ENCODE results near the gene GPR84.

Gene GPR84

DNA sequence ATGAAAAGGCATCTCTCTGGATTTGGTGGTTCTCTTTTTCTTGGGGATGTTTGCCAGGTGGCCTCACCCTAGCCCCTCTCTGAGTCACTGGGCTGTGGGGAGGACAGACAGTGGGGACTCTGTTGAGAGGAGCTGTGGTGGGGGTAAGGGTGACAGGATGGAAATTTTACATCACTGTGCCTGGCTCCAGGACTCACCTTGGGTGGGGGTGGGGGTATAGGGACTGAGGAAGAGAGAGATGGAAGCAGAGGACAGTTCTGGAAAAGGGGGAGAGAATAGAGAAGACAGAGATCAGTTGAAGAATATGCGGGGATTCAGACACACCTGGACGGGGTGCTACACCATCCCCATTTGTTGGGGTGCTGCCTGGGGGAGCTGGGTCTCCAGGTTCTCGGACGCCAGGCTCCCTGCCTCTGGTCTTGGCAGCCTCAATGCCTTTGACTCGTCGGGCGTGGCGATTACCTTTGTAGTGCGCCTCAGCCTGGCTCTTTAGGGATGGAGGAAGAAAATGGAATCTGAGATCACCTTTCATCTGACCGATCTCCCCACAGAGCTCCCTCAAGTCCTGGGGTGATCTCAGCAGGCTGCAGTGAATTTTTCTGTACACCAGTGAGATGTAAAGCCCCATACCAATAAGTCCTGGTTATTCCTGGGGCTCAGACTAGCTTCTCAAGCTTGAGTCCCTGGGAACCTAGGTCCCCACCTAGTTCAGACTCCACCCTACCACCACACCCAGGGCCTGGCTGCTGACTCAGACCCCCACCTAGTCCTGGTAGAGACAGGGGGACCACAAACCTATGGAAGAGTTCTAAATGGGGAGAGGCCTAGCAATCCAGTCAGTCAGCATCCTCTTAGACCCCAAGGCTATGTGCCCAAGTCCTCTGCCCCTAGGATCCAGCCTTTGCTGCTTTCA lies 9.6 kb upstream of the GPR84 start:
- DNase-seq, result no peak

DNA sequence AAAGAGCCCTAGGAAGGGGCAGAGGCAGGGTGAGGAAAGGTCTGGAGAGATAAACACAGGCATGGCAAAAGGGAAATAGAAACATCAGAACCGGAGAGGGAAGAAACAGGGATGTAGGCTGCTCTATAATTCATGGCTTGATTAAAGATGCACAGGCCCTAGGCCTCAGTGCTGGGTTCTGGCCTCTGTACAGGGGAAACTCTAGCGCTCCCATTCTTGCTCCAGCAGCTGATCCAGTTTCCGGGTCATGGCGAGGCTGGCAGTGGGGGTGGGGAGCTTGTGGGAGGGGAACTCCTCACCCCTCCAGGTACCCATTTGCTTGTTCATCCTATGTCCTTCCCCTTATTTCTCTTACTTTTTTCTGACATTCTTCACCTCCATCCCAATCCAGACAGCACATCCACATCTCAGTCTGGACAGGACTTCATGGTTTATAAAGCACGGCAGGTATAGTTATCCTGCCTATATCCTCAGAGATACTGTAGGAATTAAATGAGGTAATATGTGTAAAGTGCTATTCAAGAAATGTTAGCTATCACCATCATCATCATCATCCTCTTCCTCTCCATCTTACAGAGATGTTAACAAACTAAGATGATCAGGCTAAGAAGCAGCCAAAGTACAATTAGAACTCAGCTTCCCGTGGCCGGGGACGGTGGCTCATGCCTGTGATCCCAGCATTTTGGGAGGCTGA lies 8.0 kb upstream of the GPR84 start:
- DNase-seq, result no peak

DNA sequence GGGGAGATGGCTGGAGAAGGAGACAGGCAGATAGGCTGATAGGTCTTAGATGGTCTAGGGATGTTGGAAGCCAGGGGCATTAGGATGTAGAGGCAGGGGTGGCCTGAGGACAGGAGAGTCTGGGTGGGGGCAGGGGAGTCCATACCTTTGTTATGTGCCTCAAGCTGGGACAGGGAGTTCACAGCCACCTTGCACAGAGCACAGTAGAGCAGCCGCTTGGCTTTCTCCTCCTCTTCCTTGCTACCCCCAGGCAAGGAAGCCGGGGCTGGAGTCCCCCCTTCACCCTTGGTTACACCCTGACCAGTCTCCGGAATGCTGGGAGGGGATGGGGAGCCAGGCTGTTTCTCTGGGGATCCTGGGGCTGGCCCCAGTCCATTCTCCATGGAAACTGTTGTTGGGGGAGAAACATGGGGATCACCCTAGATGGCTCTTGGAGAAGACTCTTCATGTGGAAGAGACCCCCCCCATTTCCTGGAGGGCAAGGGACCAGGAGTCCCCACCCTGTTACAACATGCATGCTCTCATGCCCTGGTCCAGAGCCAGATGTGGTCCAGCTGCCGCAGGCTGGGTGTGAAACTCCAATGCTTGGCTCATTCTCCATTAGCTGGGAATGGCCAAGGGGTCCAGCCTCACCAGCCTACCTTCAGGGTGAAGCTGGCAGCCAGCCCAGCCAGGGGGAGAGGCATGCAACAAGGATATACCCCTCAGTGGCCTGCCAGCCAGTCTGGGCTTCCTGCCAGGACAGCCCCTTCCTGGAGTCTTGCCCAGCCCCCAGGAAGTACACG lies 7.2 kb upstream of the GPR84 start:
- no peak for DNase-seq

- DNase-seq, result no peak
Observed at GRCh38 chr12:54370171-54370730, 6.0 kb upstream of the GPR84 start.

GRCh38 chr12:54369597-54370131 lies 5.4 kb upstream of the GPR84 start:
- DNase-seq, result no peak

GRCh38 chr12:54368709-54369596 lies 4.7 kb upstream of the GPR84 start:
- peak; percentile 89 for DNase-seq

DNA sequence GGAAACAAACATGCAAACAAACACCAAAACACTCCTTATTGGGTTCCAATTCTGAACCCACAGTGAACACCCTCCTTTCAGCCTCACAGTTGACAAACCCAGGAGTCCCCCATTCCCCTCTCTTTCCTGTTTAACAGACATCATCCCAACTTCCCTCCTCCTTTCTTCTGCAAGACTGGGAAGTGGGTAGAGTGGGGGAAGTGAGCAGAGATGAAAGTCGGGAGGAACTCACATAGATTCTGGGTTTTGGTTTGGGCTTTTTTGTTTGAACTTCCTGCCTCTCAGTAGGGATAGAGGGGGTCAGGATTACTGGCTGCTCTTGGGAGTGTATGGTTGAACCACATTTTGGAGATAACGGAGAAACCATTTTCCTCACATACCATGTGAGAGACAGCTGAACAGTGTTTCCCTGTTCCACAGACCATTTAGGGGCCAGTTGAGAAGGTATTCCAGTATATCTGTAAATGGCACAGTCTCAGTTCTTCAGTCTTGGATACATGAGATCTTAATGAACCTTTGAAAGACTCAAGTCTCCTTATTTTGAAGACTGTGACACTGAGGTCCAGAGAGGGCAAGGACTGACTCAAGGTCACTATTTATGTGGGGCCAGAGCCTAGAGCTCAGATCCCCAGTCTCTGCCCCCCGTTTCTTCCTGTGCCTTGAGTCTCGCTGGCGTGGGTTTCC lies 3.9 kb upstream of the GPR84 start:
- no peak for DNase-seq

GRCh38 chr12:54363618-54364017 lies 668 bp downstream of the GPR84 start:
- no peak for DNase-seq

DNA sequence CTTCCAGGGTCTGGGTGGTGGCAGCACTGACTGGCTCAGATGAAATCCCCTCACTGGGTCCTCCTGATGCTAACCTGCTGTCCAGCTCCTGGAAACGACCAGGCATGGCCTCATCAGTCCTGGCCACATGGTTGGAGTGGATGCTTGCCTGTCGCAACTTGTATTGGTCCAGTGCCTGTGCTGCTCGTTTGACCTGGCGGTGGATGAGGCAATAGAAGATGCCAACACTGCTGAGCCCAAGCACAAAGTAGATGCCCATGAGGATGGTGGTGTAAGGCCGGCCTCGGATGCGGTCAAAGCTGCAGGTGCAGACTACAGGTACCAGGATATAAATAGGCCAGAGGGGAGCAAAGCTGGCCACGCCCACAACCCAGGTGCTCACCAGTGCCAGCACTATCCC lies 1.2 kb downstream of the GPR84 start:
- no peak for DNase-seq

- peak; percentile 41 for DNase-seq
Observed at GRCh38 chr12:54360717-54361456, 3.4 kb downstream of the GPR84 start.

GRCh38 chr12:54359762-54360351 lies 4.4 kb downstream of the GPR84 start:
- DNase-seq, result no peak

DNA sequence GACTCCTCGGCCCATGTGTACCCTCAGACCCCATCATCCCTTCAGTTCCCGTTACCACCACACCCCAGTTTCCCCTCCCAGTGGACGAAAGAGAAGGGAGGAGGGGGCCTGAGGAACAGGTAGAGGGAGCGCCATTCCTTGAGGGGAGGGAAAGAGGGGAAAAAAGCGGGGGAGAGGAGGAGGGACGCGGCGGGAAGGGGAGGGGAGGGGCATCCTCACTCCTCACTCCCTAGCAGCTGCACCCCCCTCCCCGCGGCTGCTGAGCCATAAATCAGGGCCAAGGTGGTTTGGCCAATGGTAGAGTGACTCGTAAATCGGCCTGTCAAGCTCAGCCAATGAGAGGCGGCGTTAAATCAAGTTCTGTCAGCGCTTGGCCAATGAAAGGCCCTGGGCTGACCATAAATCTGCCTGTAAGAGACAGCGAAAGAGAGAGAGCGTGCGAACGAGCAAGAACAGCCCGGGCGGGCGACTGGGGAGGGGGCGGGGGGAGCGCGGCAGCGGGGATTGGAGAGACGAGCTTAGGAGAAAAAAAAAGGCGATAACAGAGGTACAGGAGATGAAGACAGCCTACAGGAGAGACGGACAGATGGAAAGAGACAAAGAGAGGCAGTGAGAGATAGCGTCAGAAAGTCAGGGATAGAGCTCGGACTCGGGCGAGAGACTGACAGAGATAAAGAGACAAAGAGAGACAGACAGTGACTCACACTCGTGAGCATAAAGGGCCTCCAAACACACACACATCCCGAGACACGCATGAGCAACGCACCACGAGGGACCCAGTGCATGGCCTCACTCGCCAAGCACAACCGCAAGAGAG lies 5.1 kb downstream of the GPR84 start:
- peak; percentile 90 for DNase-seq

- peak; percentile 36 for DNase-seq
Observed at GRCh38 chr12:54358191-54358944, 5.9 kb downstream of the GPR84 start.

DNA sequence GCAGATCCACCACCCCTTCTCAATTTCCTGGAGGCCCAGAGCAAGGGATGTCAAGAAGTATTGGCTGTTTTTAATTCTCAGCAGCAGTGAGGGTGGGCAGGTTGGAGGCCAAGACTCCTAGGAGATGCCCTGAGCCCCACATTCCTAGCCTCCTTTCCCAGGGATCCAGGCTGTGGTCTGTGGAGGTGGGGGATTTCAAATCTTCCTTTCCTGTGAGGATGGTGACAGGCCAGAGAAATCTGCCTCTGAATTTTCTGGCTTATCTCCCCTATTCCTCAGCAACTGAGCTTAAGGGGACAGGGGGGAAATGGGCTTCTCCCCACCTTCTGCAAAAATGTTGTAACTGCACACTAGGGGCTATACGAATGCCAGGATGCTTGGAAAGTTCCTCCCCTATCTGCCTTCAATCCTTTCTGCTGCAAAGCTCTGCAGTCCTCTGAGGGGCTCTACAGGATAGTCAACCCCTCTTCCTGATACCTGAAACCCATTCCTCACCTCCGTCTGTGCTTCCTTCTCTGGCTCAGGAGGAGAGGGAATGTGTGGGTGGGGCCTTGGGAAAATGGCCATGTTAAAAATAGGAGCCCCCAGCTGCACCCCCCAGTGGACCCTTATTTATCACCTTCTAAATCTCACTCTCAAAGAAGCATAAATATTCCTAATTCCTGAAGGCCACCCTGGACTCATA lies 6.6 kb downstream of the GPR84 start:
- DNase-seq, result no peak

- DNase-seq, result no peak
Observed at GRCh38 chr12:54356951-54357356, 7.3 kb downstream of the GPR84 start.

DNA sequence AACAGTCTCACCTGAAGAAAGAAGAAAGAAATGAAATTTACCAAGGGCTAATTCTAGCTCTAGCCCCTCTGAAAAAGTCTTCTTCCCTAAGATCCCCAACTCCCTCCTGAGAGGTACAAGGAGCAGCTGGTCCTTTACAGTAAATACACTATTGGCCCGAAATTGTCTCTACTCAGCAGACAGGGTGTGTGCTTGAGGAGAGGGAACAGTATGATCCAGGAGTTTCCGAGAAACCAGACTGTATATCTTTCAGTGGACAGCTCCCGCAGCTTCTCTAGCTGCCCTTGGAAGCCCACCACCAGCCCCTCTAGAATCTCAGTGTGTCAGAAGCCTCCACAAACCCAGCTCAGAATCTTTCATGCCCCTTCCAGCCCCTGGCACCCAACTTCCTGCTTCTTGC lies 8.1 kb downstream of the GPR84 start:
- DNase-seq, result no peak

DNA sequence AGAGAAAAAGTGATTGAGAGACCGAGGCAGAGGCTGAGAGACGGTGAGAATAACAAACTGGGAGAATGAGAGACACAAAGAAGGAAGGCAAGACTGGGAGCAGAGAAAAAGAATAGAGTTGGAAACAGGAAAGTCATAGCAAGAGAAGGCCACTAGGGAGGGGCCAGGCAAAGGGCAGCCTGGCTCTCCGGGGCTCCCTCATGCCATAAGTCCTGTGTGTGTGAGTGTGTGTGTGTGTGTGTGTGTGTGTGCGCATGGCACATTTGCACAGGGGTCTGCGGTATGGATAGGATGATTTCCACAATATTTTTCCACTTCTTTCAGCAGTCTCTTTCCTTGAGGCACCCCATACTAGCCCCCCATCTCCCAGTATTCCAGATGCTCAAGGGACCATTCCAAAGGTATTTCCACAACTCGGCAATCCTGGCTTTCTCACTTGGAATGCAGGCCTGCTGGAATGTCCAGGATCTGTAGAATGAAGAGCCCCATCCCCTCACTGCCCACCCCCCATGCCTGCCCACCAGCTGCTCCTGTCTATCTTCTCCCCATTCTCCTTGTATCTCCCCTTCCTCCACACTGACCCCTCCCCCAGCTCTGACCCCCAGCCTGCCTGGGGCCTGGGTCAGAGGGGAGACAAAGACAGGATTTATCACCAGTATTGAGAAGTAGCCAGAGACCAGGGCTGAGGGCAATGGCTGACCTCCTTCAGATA lies 9.0 kb downstream of the GPR84 start:
- no peak for DNase-seq
